HepG2 (cell line): ENCODE results near the gene DNAJA3. TPM values are rescaled to one million over a fixed set of nuclear protein-coding genes. Genes with fewer than 3 reads are reported as not detected.
A peak's percentile ranks its signal among the peaks of the same experiment; 100 is the strongest.

Experiments used
- ARID4A ChIP-seq: sonication (generic); formaldehyde crosslinking; IDR thresholded peaks from 2 replicates; pipeline ENCODE4 v1.5.0; 2020; ENCODE audit warnings: mild to moderate bottlenecking, missing genetic modification reagents, borderline replicate concordance
- ATF7 ChIP-seq, 2 experiments: fragments of 450-650 bp in 1 of 2; sonication (generic) in 1 of 2; formaldehyde crosslinking in 1 of 2; IDR thresholded peaks; 2 replicates each; pipeline versions ENCODE4 v1.4.0 to v1.6.1; 2016 to 2020; ENCODE audit warnings: antibody characterized with exemption in 1 of 2, mild to moderate bottlenecking in 1 of 2, missing genetic modification reagents in 1 of 2
- CBX2 ChIP-seq, 2 experiments: fragments of 200-600 bp in 1 of 2; sonication (generic); formaldehyde crosslinking in 1 of 2; IDR thresholded peaks; 2 replicates each; pipeline versions ENCODE4 v1.7.0 to v1.8.1; 2018 to 2022; ENCODE audit warnings: low read depth in 2 of 2, low read length in 1 of 2, mild to moderate bottlenecking in 1 of 2, missing genetic modification reagents in 1 of 2
- CENPT ChIP-seq: sonication (generic); formaldehyde crosslinking; IDR thresholded peaks from 2 replicates; pipeline ENCODE4 v1.8.0; 2022; ENCODE audit warnings: low read depth, mild to moderate bottlenecking, moderate library complexity, missing genetic modification reagents
- KLF13 ChIP-seq: sonication (generic); formaldehyde crosslinking; IDR thresholded peaks from 2 replicates; pipeline ENCODE4 v1.4.0; 2020; ENCODE audit warnings: mild to moderate bottlenecking, missing genetic modification reagents
- MED8 ChIP-seq: sonication (generic); formaldehyde crosslinking; IDR thresholded peaks from 2 replicates; pipeline ENCODE4 v1.8.1; 2023; ENCODE audit warnings: mild to moderate bottlenecking, missing genetic modification reagents; ENCODE audit not compliant: insufficient replicate concordance
- MEF2D ChIP-seq: sonication (generic); formaldehyde crosslinking; IDR thresholded peaks from 2 replicates; pipeline ENCODE4 v1.5.1; 2020; ENCODE audit warnings: mild to moderate bottlenecking, missing genetic modification reagents
- TBP ChIP-seq: sonication (generic); formaldehyde crosslinking; IDR thresholded peaks from 2 replicates; pipeline ENCODE4 v1.5.0; 2020; ENCODE audit warnings: missing genetic modification reagents
- ZNF136 ChIP-seq: sonication (generic); formaldehyde crosslinking; IDR thresholded peaks from 2 replicates; pipeline ENCODE4 v1.8.1; 2022; ENCODE audit warnings: low read depth, mild to moderate bottlenecking, moderate library complexity, missing genetic modification reagents
- ZNF3 ChIP-seq: IDR thresholded peaks from 2 replicates; pipeline ENCODE4 v1.7.0; 2017; ENCODE audit warnings: inconsistent platforms
- ZNF333 ChIP-seq: sonication (generic); formaldehyde crosslinking; IDR thresholded peaks from 2 replicates; pipeline ENCODE4 v1.4.0; 2020; ENCODE audit warnings: mild to moderate bottlenecking, missing genetic modification reagents, borderline replicate concordance
- ZNF337 ChIP-seq: sonication (generic); formaldehyde crosslinking; IDR thresholded peaks from 2 replicates; pipeline ENCODE4 v1.5.1; 2020; ENCODE audit warnings: missing genetic modification reagents, low read depth, mild to moderate bottlenecking, borderline replicate concordance
- ZNF350 ChIP-seq: sonication (generic); formaldehyde crosslinking; IDR thresholded peaks from 2 replicates; pipeline ENCODE4 v1.4.0; 2020; ENCODE audit warnings: mild to moderate bottlenecking, low read depth, missing genetic modification reagents, borderline replicate concordance
- ZNF598 ChIP-seq: sonication (generic); formaldehyde crosslinking; IDR thresholded peaks from 2 replicates; pipeline ENCODE4 v1.5.1; 2020; ENCODE audit warnings: mild to moderate bottlenecking, missing genetic modification reagents, borderline replicate concordance
- ZNF746 ChIP-seq: sonication (generic); formaldehyde crosslinking; IDR thresholded peaks from 2 replicates; pipeline ENCODE4 v1.8.0; 2022; ENCODE audit warnings: mild to moderate bottlenecking, missing genetic modification reagents
- ZNF781 ChIP-seq: sonication (generic); formaldehyde crosslinking; IDR thresholded peaks from 2 replicates; pipeline ENCODE4 v1.5.1; 2020; ENCODE audit warnings: borderline replicate concordance, mild to moderate bottlenecking, missing genetic modification reagents; ENCODE audit errors: not compliant biosample characterization
- polyA plus RNA-seq, 8 experiments: library from polyadenylated mRNA; depleted of rRNA in 3 of 8; stranded (reverse) in 7 of 8; unstranded in 1 of 8; fragments of >200 nt; fragmentation: Illumina TruSeq in 4 of 8; extraction: Trizol in 4 of 8; gene quantifications; 2 replicates each; pipeline versions ENCODE4 v1.2.1 to v1.2.3, GENCODE V29; 2011 to 2016; ENCODE audit warnings: low read depth in 4 of 8, missing spikeins in 1 of 8, mixed read lengths in 1 of 8; ENCODE audit not compliant: insufficient read depth in 1 of 8
- total RNA-seq, 5 experiments: library from RNA; depleted of rRNA; stranded (reverse); fragments of >200 nt; fragmentation: Illumina TruSeq; extraction: Trizol; gene quantifications; 2 replicates each; pipeline ENCODE4 v1.2.3, GENCODE V29; 2016; ENCODE audit warnings: low read depth in 1 of 5
- TF ChIP-seq, protein P1 (sequence below): sonication (generic); formaldehyde crosslinking; IDR thresholded peaks from 2 replicates; pipeline ENCODE4 v1.4.0; 2020; ENCODE audit warnings: missing genetic modification reagents
- TF ChIP-seq, protein P2 (sequence below): sonication (generic); formaldehyde crosslinking; IDR thresholded peaks from 2 replicates; pipeline ENCODE4 v1.4.0; 2020; ENCODE audit warnings: mild to moderate bottlenecking, low read depth, missing genetic modification reagents

The DNAJA3 gene
- total and polyA plus RNA-seq, 2 of the 13 experiments (the other 11 are each of a cell fraction or from before 2014, with no cell fraction given), result 77.0 to 83.3 TPM

DNA sequence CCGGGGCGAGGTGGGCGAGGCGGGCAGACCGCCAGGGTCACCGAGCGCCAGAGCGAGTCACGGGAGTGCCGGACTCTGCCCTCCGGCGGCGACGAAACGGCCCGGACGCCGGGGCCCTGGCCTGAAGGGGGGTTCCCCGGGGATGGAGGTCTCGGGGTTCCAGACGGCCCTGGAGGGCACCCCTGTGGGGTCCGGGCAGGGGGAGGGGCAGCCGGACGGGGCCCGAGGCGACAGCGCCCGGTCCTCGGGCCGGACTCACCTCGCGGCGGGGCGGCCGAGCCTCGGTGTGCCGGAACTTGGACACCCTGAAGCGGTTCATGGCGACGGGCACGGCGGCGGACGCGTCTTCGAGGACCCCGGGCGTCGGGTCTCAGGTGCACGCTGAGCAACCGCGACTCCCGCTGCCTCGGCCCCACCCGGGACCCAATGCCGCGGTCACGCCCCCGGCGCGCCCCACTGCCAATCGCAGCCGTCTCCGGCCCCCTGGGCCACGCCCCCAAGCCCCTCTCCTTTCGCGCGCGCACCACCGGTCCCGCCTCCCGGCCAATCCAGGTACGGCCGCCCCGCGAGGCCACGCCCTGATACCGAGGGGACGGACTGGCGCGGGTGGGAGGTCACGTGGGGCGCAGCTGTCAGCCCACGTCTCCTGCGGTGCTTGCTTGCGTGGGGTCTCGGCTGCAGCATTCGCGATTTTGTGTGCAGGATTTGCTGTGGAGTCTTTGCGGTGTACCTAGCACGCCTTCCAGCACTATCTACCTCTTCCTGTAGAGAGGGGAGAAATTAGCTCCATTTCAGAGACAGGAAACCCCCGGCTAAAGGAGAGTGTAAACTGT lies 9.3 kb upstream of the DNAJA3 start, which contains the start of gene CORO7 (continued):
- TF ChIP-seq CENPT (CRISPR knock-in tag) (no peak), ZNF3 (CRISPR knock-in tag) (no peak), KLF13 (no peak), ZNF333 (CRISPR knock-in tag) (no peak), ZNF337 (no peak), CBX2 (IDR thresholded peaks at IDR 0.05; ENCODE audit: low read depth, low read length) (no peak), CBX2 (CRISPR knock-in tag; IDR thresholded peaks at IDR 0.05; ENCODE audit: low read depth) (no peak), MED8 (no peak), ZNF746 (CRISPR knock-in tag) (no peak), ZNF781 (CRISPR knock-in tag) (no peak), MEF2D (CRISPR knock-in tag) (no peak), ZNF350 (no peak), ARID4A (CRISPR knock-in tag) (peak; percentile 78), ZNF598 (peak; percentile 52; the same call in 1 of the 2 replicates), ATF7 (IDR thresholded peaks at IDR 0.05) (no peak), ATF7 (CRISPR knock-in tag; IDR thresholded peaks at IDR 0.05) (no peak), TBP (no peak), ZNF136 (CRISPR knock-in tag) (no peak)
- TF ChIP-seq, protein P1, sequence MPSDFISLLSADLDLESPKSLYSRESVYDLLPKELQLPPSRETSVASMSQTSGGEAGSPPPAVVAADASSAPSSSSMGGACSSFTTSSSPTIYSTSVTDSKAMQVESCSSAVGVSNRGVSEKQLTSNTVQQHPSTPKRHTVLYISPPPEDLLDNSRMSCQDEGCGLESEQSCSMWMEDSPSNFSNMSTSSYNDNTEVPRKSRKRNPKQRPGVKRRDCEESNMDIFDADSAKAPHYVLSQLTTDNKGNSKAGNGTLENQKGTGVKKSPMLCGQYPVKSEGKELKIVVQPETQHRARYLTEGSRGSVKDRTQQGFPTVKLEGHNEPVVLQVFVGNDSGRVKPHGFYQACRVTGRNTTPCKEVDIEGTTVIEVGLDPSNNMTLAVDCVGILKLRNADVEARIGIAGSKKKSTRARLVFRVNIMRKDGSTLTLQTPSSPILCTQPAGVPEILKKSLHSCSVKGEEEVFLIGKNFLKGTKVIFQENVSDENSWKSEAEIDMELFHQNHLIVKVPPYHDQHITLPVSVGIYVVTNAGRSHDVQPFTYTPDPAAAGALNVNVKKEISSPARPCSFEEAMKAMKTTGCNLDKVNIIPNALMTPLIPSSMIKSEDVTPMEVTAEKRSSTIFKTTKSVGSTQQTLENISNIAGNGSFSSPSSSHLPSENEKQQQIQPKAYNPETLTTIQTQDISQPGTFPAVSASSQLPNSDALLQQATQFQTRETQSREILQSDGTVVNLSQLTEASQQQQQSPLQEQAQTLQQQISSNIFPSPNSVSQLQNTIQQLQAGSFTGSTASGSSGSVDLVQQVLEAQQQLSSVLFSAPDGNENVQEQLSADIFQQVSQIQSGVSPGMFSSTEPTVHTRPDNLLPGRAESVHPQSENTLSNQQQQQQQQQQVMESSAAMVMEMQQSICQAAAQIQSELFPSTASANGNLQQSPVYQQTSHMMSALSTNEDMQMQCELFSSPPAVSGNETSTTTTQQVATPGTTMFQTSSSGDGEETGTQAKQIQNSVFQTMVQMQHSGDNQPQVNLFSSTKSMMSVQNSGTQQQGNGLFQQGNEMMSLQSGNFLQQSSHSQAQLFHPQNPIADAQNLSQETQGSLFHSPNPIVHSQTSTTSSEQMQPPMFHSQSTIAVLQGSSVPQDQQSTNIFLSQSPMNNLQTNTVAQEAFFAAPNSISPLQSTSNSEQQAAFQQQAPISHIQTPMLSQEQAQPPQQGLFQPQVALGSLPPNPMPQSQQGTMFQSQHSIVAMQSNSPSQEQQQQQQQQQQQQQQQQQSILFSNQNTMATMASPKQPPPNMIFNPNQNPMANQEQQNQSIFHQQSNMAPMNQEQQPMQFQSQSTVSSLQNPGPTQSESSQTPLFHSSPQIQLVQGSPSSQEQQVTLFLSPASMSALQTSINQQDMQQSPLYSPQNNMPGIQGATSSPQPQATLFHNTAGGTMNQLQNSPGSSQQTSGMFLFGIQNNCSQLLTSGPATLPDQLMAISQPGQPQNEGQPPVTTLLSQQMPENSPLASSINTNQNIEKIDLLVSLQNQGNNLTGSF (CRISPR knock-in tag), result no peak; the same call in 1 of the 2 replicates
- TF ChIP-seq, protein P2, sequence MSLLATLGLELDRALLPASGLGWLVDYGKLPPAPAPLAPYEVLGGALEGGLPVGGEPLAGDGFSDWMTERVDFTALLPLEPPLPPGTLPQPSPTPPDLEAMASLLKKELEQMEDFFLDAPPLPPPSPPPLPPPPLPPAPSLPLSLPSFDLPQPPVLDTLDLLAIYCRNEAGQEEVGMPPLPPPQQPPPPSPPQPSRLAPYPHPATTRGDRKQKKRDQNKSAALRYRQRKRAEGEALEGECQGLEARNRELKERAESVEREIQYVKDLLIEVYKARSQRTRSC (CRISPR knock-in tag), result no peak
